ENCODE data around the gene SPATA4. TPM values are rescaled to one million over a fixed set of nuclear protein-coding genes. Genes with fewer than 3 reads are reported as not detected.

SPATA4 gene
- total and polyA plus RNA-seq, 2 donors from 2014 or later: 0.82 to 1.2 TPM

- Histone ChIP-seq H3K27me3 (ENCODE audit: control insufficient read depth, insufficient read depth, low read length) (no peaks in the 10 kb centered on the region), H3K4me1 (ENCODE audit: control insufficient read depth in 2 of 3, insufficient read depth in 2 of 3, low read depth in 1 of 3, low read length in 3 of 3) (no peaks in the 10 kb centered on the region), H3K36me3 (ENCODE audit: control insufficient read depth in 2 of 3, insufficient read depth in 3 of 3, low read length in 3 of 3) (no peaks in the 10 kb centered on the region), H3K9ac (ENCODE audit: low read length in 3 of 3) (no peak overlapping the region), H3K9me3 (ENCODE audit: control insufficient read depth in 2 of 3, insufficient read depth in 1 of 3, low read length in 3 of 3) (no peaks in the 10 kb centered on the region), H3K27ac (ENCODE audit: low read depth in 2 of 2, low read length in 2 of 2) (no peak overlapping the region), H3K4me3 (ENCODE audit: low read length in 3 of 3) (no peak overlapping the region)
- DNase-seq (no peak), FAIRE-seq (no peak)
- TF ChIP-seq CTCF (IDR thresholded peaks at IDR 0.05; ENCODE audit: borderline replicate concordance, extremely low read depth, insufficient read depth): no peak
- intact Hi-C loops (cut with DNase I): no loop called here
Observed at GRCh38 chr4:176137631-176138030, 57.8 kb downstream of the SPATA4 start.

- Histone ChIP-seq H3K4me1 (ENCODE audit: control insufficient read depth in 2 of 3, insufficient read depth in 2 of 3, low read depth in 1 of 3, low read length in 3 of 3) (no peaks in the 10 kb centered on the region), H3K9me3 (ENCODE audit: control insufficient read depth in 2 of 3, insufficient read depth in 1 of 3, low read length in 3 of 3) (no peaks in the 10 kb centered on the region), H3K4me3 (ENCODE audit: low read length in 3 of 3) (no peak overlapping the region), H3K36me3 (ENCODE audit: control insufficient read depth in 2 of 3, insufficient read depth in 3 of 3, low read length in 3 of 3) (no peaks in the 10 kb centered on the region), H3K27ac (ENCODE audit: low read depth in 2 of 2, low read length in 2 of 2) (no peak overlapping the region), H3K9ac (ENCODE audit: low read length in 3 of 3) (no peak overlapping the region), H3K27me3 (ENCODE audit: control insufficient read depth, insufficient read depth, low read length) (no peaks in the 10 kb centered on the region)
- no peak for DNase-seq
- no peak for TF ChIP-seq CTCF (IDR thresholded peaks at IDR 0.05; ENCODE audit: borderline replicate concordance, extremely low read depth, insufficient read depth)
- no peak for FAIRE-seq
- intact Hi-C loops (cut with DNase I): no loop called here
Observed at GRCh38 chr4:176134670-176135069, 60.7 kb downstream of the SPATA4 start.

Other genes starting within 250 kb of the SPATA4 start
- 6.4 TPM for gene WDR17, start 129.7 kb downstream of the SPATA4 start, total RNA-seq
- 1.4 TPM for gene WDR17, start 129.7 kb downstream of the SPATA4 start, polyA plus RNA-seq (ENCODE audit: insufficient read depth, low read depth, low replicate concordance)
- 0.25 TPM for gene ASB5, start 73.6 kb upstream of the SPATA4 start, total RNA-seq
- 0.37 TPM for gene ASB5, start 73.6 kb upstream of the SPATA4 start, polyA plus RNA-seq (ENCODE audit: insufficient read depth, low read depth, low replicate concordance)
- gene SPCS3, start 124.4 kb upstream of the SPATA4 start, total RNA-seq: 131 TPM
- gene SPCS3, start 124.4 kb upstream of the SPATA4 start, polyA plus RNA-seq (ENCODE audit: insufficient read depth, low read depth, low replicate concordance): 28.7 TPM